ENCODE measurements around the gene ENOPH1.

DNA sequence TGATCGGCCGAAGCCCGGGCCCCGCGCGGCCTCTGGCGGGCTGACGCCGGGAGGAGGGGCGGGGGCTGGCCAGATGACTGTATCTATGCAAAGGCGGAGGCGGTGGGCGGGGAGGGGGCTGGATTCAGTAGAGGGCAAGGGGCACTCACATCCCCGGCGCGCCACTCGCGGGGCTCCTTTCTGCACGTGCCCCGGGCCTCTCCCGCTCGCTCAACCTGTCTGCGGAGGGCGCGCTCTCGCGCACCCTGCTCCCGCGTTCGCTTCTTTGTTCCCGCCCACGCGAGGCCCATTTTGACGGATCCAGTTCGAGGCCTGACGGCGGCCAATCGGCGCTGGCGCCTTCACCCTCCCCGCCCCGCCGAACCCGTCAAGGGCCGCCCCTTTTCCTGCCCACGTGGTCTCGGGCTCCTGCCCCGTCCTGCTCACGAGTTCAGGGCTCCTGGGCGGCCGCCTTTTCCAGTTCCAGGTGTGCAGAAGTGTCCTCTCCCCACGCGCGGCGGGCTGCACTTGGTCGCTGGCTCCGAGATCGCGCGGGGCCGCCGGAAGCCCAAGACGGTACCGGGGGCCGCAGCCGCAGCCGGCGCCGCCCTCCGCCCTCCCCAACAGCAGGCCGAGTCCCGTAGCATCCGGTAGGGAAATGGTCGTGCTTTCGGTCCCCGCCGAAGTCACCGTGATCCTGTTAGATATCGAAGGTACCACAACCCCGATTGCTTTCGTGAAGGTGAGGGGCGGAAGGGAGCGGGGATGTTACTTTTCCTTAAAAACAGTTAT is at the start of gene ENOPH1, which contains the start of gene HNRNPDL:
- TF ChIP-seq, protein P1, sequence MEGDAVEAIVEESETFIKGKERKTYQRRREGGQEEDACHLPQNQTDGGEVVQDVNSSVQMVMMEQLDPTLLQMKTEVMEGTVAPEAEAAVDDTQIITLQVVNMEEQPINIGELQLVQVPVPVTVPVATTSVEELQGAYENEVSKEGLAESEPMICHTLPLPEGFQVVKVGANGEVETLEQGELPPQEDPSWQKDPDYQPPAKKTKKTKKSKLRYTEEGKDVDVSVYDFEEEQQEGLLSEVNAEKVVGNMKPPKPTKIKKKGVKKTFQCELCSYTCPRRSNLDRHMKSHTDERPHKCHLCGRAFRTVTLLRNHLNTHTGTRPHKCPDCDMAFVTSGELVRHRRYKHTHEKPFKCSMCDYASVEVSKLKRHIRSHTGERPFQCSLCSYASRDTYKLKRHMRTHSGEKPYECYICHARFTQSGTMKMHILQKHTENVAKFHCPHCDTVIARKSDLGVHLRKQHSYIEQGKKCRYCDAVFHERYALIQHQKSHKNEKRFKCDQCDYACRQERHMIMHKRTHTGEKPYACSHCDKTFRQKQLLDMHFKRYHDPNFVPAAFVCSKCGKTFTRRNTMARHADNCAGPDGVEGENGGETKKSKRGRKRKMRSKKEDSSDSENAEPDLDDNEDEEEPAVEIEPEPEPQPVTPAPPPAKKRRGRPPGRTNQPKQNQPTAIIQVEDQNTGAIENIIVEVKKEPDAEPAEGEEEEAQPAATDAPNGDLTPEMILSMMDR (CRISPR knock-in tag; IDR thresholded peaks at IDR 0.05), result peak; percentile 55
- TF ChIP-seq MTA3 (CRISPR knock-in tag; IDR thresholded peaks at IDR 0.05) (no peak), ZSCAN29 (CRISPR knock-in tag; conservative IDR thresholded peaks at IDR 0.05) (no peak; the same call in 1 of the 2 replicates), EP300 (IDR thresholded peaks at IDR 0.05; ENCODE audit: low read depth in 2 of 2, low read length in 2 of 2) (no peak), EP300 (CRISPR knock-in tag; IDR thresholded peaks at IDR 0.05; ENCODE audit: borderline replicate concordance) (peak; percentile 29; the same call in 1 of the 2 replicates), ESRRA (CRISPR knock-in tag; IDR thresholded peaks at IDR 0.05; ENCODE audit: low read depth) (peak; percentile 44; the same call in 1 of the 2 replicates), GTF2F1 (IDR thresholded peaks at IDR 0.05; ENCODE audit: low read length) (no peak), BHLHE40 (IDR thresholded peaks at IDR 0.05; ENCODE audit: low read length) (peak; percentile 99)
- TF ChIP-seq, protein P2, sequence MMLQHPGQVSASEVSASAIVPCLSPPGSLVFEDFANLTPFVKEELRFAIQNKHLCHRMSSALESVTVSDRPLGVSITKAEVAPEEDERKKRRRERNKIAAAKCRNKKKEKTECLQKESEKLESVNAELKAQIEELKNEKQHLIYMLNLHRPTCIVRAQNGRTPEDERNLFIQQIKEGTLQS (CRISPR knock-in tag; IDR thresholded peaks at IDR 0.05), result 0 out of 2 replicates have a peak, but pooled peaks have one; percentile 18
